ENCODE measurements around the gene HNRNPH3. TPM values are rescaled to one million over a fixed set of nuclear protein-coding genes. Genes with fewer than 3 reads are reported as not detected.
"Not testable (repeated sequence)": the region's sequence is repeated elsewhere in the genome, so short reads cannot be mapped to it uniquely, and the experiment has no call there.

The HNRNPH3 gene
- total and polyA plus RNA-seq, 2 donors, result 22.9 to 212 TPM

DNA sequence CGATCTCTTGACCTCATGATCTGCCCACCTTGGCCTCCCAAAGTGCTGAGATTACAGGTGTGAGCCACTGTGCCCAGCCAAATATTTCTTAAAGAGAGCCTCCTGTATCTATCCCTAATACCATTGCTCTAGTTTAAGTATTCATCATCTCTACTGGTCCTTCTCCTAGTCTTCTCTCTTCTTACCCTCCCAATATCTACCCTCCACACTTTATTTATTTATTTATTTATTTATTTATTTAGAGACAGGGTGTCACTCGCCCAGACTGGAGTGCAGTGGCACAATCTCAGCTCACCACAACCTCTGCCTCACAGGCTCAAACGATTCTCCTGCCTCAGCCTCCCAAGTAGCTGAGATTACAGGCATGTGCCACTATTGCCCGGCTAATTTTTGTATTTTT is 7.5 kb upstream of the HNRNPH3 start:
- WGBS, result over 99% methylated on average over 4 of the region's 4 CpGs
- H3K4me1 ChIP-seq (ENCODE audit: control insufficient read depth in 2 of 2, insufficient read depth in 2 of 2, low read length in 2 of 2), result not testable (repeated sequence)

DNA sequence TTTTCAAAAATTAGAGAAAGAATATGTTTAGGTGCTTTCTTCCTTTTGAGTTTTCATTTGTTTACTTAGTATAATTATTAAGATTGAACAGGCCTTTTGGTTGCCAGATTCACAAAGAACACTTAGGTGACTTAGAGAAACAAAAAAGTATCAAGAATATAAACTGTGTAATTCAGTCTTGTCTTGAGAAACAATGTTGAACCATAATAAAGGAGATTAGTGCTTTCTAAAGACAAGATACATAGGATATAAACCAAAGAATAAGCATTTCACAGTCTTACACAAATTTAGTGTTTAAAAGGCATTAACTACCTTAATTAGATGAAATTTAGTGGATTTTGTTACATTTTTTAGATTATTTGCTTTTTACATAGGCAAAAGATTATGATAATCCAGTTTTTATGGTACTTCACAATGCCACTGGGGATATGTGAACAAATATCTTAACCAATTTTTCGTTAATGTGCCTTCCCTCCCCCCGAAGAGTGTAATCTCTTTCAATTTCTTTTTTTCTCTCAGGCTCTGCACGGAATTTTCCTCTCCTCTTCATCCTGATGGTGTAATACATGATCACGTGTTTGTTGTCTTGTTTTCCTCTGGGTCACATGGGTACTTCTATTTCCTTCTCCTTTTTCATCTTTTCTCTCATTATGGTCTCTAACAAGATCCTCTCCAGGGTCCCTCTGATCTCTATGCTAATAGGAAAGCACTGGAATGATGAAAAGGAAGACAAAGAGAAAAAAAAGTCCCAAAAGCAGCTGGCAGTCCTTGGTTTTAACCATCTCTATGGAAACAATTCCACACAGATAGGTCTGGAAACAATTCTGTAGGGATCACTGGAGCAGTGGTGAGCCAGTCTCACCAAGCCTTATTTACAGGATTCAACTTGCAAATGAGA is 3.7 kb upstream of the HNRNPH3 start:
- Histone ChIP-seq H3K27ac (ENCODE audit: low read depth in 1 of 2, low read length in 1 of 2) (peak overlapping the region in 1 of 2 donors; percentile 27), H3K27me3 (ENCODE audit: control insufficient read depth in 2 of 2, insufficient read depth in 1 of 2, low read length in 1 of 2) (no peaks in the 10 kb centered on the region), H3K4me3 (ENCODE audit: low read length in 2 of 2) (peak overlapping the region in 1 of 2 donors; percentile 14), H3K4me1 (ENCODE audit: control insufficient read depth in 2 of 2, insufficient read depth in 2 of 2, low read length in 2 of 2) (peaks cover 6 to 12% of the 10 kb centered on the region in 2 donors), H3K36me3 (ENCODE audit: control insufficient read depth in 2 of 2, insufficient read depth in 2 of 2, low read length in 1 of 2) (no peaks in the 10 kb centered on the region), H3K9me3 (ENCODE audit: control insufficient read depth in 2 of 2, insufficient read depth in 1 of 2, low read length in 1 of 2) (no peaks in the 10 kb centered on the region)
- 4% methylated on average over 4 of the region's 4 CpGs for WGBS
- peak in 1 of 9 donors; percentile 46 for DNase-seq (ENCODE audit: low read depth in 6 of 9, low spot score in 9 of 9)

More for the DNA sequence above, 7.5 kb upstream of the HNRNPH3 start:
- not testable (repeated sequence) for H3K36me3 ChIP-seq (ENCODE audit: control insufficient read depth in 2 of 2, insufficient read depth in 2 of 2, low read length in 1 of 2); DNase-seq (ENCODE audit: low read depth in 6 of 9, low spot score in 9 of 9); H3K27ac ChIP-seq (ENCODE audit: low read depth in 1 of 2, low read length in 1 of 2); H3K4me3 ChIP-seq (ENCODE audit: low read length in 2 of 2); H3K9me3 ChIP-seq (ENCODE audit: control insufficient read depth in 2 of 2, insufficient read depth in 1 of 2, low read length in 1 of 2); H3K27me3 ChIP-seq (ENCODE audit: control insufficient read depth in 2 of 2, insufficient read depth in 1 of 2, low read length in 1 of 2)

DNA sequence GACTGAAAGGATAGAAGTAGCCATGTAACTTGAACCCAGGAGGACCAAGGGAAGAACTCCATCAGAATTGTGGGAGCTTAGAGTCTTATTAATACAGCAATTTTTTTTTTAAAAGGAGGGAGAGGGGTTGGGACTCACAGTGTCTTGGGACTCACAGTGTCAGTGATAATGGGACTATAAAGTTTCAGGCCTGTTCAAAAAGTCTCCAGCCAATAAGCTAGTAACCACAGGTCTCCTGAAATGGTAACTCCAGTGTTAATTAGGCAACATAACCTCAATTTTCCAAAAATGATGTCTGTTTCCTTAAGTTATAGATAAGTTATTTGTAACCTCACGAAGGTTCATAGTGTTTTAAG is 2.4 kb upstream of the HNRNPH3 start:
- no peak overlapping the region for H3K4me3 ChIP-seq (ENCODE audit: low read length in 2 of 2)
- no peaks in the 10 kb centered on the region for H3K27me3 ChIP-seq (ENCODE audit: control insufficient read depth in 2 of 2, insufficient read depth in 1 of 2, low read length in 1 of 2)
- H3K36me3 ChIP-seq (ENCODE audit: control insufficient read depth in 2 of 2, insufficient read depth in 2 of 2, low read length in 1 of 2), result no peaks in the 10 kb centered on the region
- 96% methylated on average over 1 of the region's 1 CpG for WGBS
- peaks cover 6 to 12% of the 10 kb centered on the region in 2 donors for H3K4me1 ChIP-seq (ENCODE audit: control insufficient read depth in 2 of 2, insufficient read depth in 2 of 2, low read length in 2 of 2)
- H3K27ac ChIP-seq (ENCODE audit: low read depth in 1 of 2, low read length in 1 of 2), result no peak overlapping the region
- no peaks in the 10 kb centered on the region for H3K9me3 ChIP-seq (ENCODE audit: control insufficient read depth in 2 of 2, insufficient read depth in 1 of 2, low read length in 1 of 2)
- DNase-seq (ENCODE audit: low read depth in 6 of 9, low spot score in 9 of 9), result no peak

DNA sequence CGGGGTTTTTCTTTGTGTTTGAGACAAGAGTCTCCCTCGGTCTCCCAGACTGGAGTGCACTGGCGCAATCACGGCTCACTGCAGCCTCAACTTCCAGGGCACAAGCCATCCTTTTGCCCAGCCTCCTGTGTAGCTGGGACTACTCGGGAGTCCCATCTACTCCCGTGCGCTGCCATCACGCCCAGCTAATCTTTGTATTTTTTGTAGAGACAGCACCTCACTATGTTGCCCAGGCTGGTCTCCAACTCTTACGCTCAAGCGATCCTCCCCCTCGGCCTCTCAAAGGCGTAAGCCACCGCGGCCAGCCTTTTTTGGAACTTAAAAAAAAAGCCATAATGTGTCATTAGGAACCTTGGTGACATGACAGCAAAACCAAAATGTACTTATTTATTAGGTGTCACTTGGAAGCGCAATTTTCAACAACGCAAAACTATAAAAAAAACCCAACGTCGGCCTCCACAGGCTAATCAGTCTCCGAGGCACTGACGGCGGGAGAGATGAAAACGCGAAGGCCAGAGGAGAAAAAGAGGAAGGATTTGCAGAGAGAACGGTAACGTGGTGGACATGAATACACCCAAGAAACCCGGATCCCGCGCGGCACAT is 911 bp upstream of the HNRNPH3 start:
- H3K4me1 ChIP-seq (ENCODE audit: control insufficient read depth in 2 of 2, insufficient read depth in 2 of 2, low read length in 2 of 2), result peaks cover 12 to 15% of the 10 kb centered on the region in 2 donors

DNA sequence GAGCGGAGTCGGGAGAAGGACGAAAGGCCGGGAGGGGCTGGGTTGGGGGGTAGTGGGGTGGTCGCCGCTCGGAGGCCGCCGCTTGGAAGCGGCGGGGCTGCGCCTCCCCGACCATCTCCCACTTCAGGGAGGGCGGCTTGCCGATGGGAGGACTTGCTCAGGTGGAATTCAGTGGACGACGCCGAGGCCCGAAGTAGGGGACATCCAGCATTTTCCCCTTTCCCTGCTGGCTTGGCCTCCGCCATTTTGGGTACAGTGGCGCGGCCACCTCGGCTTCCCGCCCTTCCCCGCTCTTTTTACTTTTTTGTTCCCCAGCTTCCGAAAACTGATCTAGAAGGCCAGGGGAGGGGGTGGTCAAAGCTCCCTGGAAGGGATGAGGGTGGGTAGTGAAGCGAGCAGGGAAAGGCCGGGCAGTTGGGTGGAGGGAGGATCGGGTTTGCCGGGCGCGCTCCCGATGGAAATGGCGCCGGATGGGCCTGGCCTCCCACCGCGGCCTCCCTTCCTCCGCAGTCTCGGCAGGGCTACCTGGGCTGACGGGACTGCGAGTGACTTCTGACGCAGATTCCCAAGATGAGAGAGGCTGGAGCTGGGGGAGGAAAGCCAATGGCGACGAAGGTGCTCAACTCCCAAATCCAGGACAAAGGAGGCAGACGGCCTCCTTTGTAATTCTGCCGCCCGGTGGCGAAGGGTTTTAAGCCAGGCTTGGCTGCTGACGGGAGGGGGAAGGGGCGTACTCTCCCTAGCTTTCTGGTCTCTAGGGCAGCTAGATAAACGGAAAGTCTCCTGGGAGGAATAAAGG is 594 bp downstream of the HNRNPH3 start, which contains the start of gene PBLD:
Gene PBLD, minus strand, starts transcription at position 670 of the 799 bp plus-strand sequence. CDS start 26,084 bp downstream, outside the sequence.
- DNase-seq (ENCODE audit: low read depth in 6 of 9, low spot score in 9 of 9), result peak in 7 of 9 donors; percentile 61 to 87 (median 67)

More for the DNA sequence above, 911 bp upstream of the HNRNPH3 start:
- peak in 1 of 9 donors; percentile 17 for DNase-seq (ENCODE audit: low read depth in 6 of 9, low spot score in 9 of 9)
- 39% methylated on average over 29 of the region's 29 CpGs for WGBS
- no peaks in the 10 kb centered on the region for H3K9me3 ChIP-seq (ENCODE audit: control insufficient read depth in 2 of 2, insufficient read depth in 1 of 2, low read length in 1 of 2)
- H3K27me3 ChIP-seq (ENCODE audit: control insufficient read depth in 2 of 2, insufficient read depth in 1 of 2, low read length in 1 of 2), result no peaks in the 10 kb centered on the region
- peak overlapping the region; percentile 88 to 99 for H3K4me3 ChIP-seq (ENCODE audit: low read length in 2 of 2)
- H3K36me3 ChIP-seq (ENCODE audit: control insufficient read depth in 2 of 2, insufficient read depth in 2 of 2, low read length in 1 of 2), result peaks cover 0 to 3% of the 10 kb centered on the region in 2 donors
- H3K27ac ChIP-seq (ENCODE audit: low read depth in 1 of 2, low read length in 1 of 2), result peak overlapping the region; percentile 100

DNA sequence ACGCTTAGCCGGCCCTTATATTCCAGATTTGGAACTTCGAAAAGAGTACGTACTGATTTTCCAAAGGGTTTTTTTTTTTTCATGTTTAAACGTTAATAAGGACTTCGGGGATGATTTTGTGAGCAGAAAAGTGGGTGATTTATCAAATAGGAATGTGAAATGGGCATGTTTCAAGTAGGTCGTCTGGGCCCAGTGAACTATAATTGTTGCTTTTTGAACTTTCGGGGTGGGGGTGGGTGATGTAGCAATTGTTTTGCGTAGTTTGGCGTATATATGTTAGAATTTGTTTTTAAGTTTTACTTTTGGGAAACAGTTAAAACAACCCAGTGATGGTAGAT is 1.2 kb downstream of the HNRNPH3 start:
- WGBS, result 0% methylated on average over 10 of the region's 10 CpGs
- H3K4me1 ChIP-seq (ENCODE audit: control insufficient read depth in 2 of 2, insufficient read depth in 2 of 2, low read length in 2 of 2), result peaks cover 18 to 25% of the 10 kb centered on the region in 2 donors

More for the DNA sequence above, 594 bp downstream of the HNRNPH3 start, which contains the start of gene PBLD:
- Histone ChIP-seq H3K4me3 (ENCODE audit: low read length in 2 of 2) (peak within 1 kb of the TSS; percentile 88 to 99), H3K9me3 (ENCODE audit: control insufficient read depth in 2 of 2, insufficient read depth in 1 of 2, low read length in 1 of 2) (no peaks in the 10 kb centered on the region), H3K36me3 (ENCODE audit: control insufficient read depth in 2 of 2, insufficient read depth in 2 of 2, low read length in 1 of 2) (peaks cover 0 to 11% of the 10 kb centered on the region in 2 donors), H3K27me3 (ENCODE audit: control insufficient read depth in 2 of 2, insufficient read depth in 1 of 2, low read length in 1 of 2) (no peaks in the 10 kb centered on the region), H3K27ac (ENCODE audit: low read depth in 1 of 2, low read length in 1 of 2) (peak within 1 kb of the TSS; percentile 100), H3K4me1 (ENCODE audit: control insufficient read depth in 2 of 2, insufficient read depth in 2 of 2, low read length in 2 of 2) (peaks cover 18 to 25% of the 10 kb centered on the region in 2 donors)
- under 1% methylated on average over 51 of the region's 51 CpGs for WGBS

DNA sequence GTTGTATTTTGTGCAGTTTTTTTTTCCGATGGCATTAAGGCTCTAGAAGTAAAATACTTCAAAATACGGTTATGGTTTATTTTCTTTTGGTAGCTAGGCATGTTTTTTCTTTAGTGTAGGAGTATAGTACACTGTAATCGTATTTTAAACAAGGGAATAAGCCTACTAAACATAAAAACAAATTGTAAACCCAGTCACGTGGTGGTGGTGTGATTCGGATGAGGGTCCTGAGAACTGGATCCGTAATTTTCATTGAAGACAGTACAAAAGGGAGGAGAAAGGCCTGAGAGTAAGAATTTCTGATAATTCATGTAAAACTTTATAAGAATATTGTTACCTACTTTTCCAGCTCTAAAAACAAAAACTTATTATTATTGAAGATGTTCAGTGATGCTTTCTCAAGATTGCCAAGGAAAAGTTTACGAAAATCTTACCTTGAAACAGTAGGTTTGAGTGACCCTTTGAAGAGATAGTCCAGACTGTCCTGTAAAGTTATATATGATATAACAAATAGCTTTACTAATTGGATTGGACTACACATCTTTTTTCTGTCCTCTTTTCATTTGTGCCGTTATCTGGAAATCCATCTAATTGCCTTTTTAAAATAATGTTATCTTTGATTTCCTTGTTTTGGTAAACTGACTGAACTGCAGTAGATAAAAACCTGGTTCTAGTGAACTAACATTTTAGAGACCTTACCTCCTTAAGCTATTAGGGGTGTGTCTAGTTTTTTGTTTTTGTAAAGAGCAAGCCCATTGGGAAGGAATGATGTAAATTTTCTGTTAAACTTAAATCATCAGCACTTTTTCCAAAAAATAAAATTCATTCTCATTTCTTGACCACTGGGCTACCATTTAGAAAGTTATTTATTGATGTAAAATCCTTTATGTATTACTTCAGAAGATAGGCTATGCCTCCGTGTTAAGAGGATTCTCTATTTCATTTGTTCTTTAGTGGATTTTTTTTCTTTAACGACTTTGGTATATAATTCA is 1.9 kb downstream of the HNRNPH3 start:
- peak overlapping the region; percentile 88 to 99 for H3K4me3 ChIP-seq (ENCODE audit: low read length in 2 of 2)
- no peaks in the 10 kb centered on the region for H3K9me3 ChIP-seq (ENCODE audit: control insufficient read depth in 2 of 2, insufficient read depth in 1 of 2, low read length in 1 of 2)
- DNase-seq (ENCODE audit: low read depth in 6 of 9, low spot score in 9 of 9), result peak in 1 of 9 donors; percentile 17
- peaks cover 7 to 20% of the 10 kb centered on the region in 2 donors for H3K36me3 ChIP-seq (ENCODE audit: control insufficient read depth in 2 of 2, insufficient read depth in 2 of 2, low read length in 1 of 2)
- peaks cover 14 to 22% of the 10 kb centered on the region in 2 donors for H3K4me1 ChIP-seq (ENCODE audit: control insufficient read depth in 2 of 2, insufficient read depth in 2 of 2, low read length in 2 of 2)
- WGBS, result 1% methylated on average over 10 of the region's 10 CpGs
- H3K27me3 ChIP-seq (ENCODE audit: control insufficient read depth in 2 of 2, insufficient read depth in 1 of 2, low read length in 1 of 2), result no peaks in the 10 kb centered on the region
- peak overlapping the region in 1 of 2 donors; percentile 100 for H3K27ac ChIP-seq (ENCODE audit: low read depth in 1 of 2, low read length in 1 of 2)

More for the DNA sequence above, 1.2 kb downstream of the HNRNPH3 start:
- Histone ChIP-seq H3K36me3 (ENCODE audit: control insufficient read depth in 2 of 2, insufficient read depth in 2 of 2, low read length in 1 of 2) (peaks cover 4 to 15% of the 10 kb centered on the region in 2 donors), H3K27ac (ENCODE audit: low read depth in 1 of 2, low read length in 1 of 2) (peak overlapping the region; percentile 100), H3K27me3 (ENCODE audit: control insufficient read depth in 2 of 2, insufficient read depth in 1 of 2, low read length in 1 of 2) (no peaks in the 10 kb centered on the region), H3K4me3 (ENCODE audit: low read length in 2 of 2) (peak overlapping the region; percentile 88 to 99), H3K9me3 (ENCODE audit: control insufficient read depth in 2 of 2, insufficient read depth in 1 of 2, low read length in 1 of 2) (no peaks in the 10 kb centered on the region)
- DNase-seq (ENCODE audit: low read depth in 6 of 9, low spot score in 9 of 9), result no peak

All from thymus (tissue), 11 donors.